Progenitor cell of endocrine pancreas (in vitro differentiated cells): ENCODE results near the gene WDR59. TPM values are rescaled to one million over a fixed set of nuclear protein-coding genes. Genes with fewer than 3 reads are reported as not detected.
"Not testable (repeated sequence)": the region's sequence is repeated elsewhere in the genome, so short reads cannot be mapped to it uniquely, and the experiment has no call there.

Source experiments
- DNase-seq: peaks from one replicate; pipeline ENCODE4 v3.0.0; 2021; ENCODE audit warnings: low spot score; ENCODE audit not compliant: unreplicated experiment
- H3K27ac Mint-ChIP-seq: 2 replicates; pipeline ENCODE4 v1.8.0; 2021; ENCODE audit warnings: mild to moderate bottlenecking, moderate library complexity, mixed read lengths
- H3K27me3 Mint-ChIP-seq: 2 replicates; pipeline ENCODE4 v1.8.0; 2021; ENCODE audit warnings: mixed read lengths
- H3K36me3 Mint-ChIP-seq: 2 replicates; pipeline ENCODE4 v1.8.0; 2022; ENCODE audit warnings: mixed read lengths; ENCODE audit not compliant: insufficient read depth
- H3K4me1 Mint-ChIP-seq: 2 replicates; pipeline ENCODE4 v1.8.0; 2021; ENCODE audit warnings: low read depth, mixed read lengths
- H3K4me3 Mint-ChIP-seq: 2 replicates; pipeline ENCODE4 v1.8.0; 2021; ENCODE audit warnings: low read depth, mild to moderate bottlenecking, moderate library complexity, mixed read lengths
- H3K9me3 Mint-ChIP-seq: 2 replicates; pipeline ENCODE4 v1.8.0; 2021; ENCODE audit warnings: low read depth, mixed read lengths
- CTCF ChIP-seq: fragments of 200-600 bp; sonication (generic); IDR thresholded peaks from one replicate; pipeline ENCODE4 v1.5.0; 2021; ENCODE audit warnings: antibody characterized with exemption, mild to moderate bottlenecking; ENCODE audit not compliant: unreplicated experiment
- total RNA-seq: library from RNA; stranded (reverse); gene quantifications from 2 replicates; pipeline ENCODE4 v1.2.1, GENCODE V29; 2021

The WDR59 gene
- total RNA-seq, 1 donor from 2014 or later = 154 TPM

- Mint-ChIP-seq H3K27ac (no peak overlapping the region), H3K27me3 (no peaks in the 10 kb centered on the region), H3K4me1 (peaks cover 20% of the 10 kb centered on the region), H3K4me3 (no peak overlapping the region), H3K9me3 (no peaks in the 10 kb centered on the region), H3K36me3 (peaks cover 2% of the 10 kb centered on the region)
- TF ChIP-seq CTCF = no peak
- no peak for DNase-seq
Observed at GRCh38 chr16:75014318-75014717, 29.4 kb upstream of the WDR59 start.

GRCh38 chr16:75013123-75013522, 28.2 kb upstream of the WDR59 start:
- DNase-seq, H3K27ac Mint-ChIP-seq, H3K9me3 Mint-ChIP-seq, H3K36me3 Mint-ChIP-seq, H3K27me3 Mint-ChIP-seq, H3K4me3 Mint-ChIP-seq: not testable (repeated sequence)
- H3K4me1 Mint-ChIP-seq = peaks cover 16% of the 10 kb centered on the region

- H3K9me3 Mint-ChIP-seq = no peaks in the 10 kb centered on the region
- no peak for DNase-seq
- no peaks in the 10 kb centered on the region for H3K27me3 Mint-ChIP-seq
- H3K36me3 Mint-ChIP-seq = peaks cover 1% of the 10 kb centered on the region
- H3K4me3 Mint-ChIP-seq = no peak overlapping the region
- no peak for TF ChIP-seq CTCF
- peaks cover 15% of the 10 kb centered on the region for H3K4me1 Mint-ChIP-seq
- peak overlapping the region; percentile 57 for H3K27ac Mint-ChIP-seq
Observed at GRCh38 chr16:75012380-75013081, 27.6 kb upstream of the WDR59 start.

DNA sequence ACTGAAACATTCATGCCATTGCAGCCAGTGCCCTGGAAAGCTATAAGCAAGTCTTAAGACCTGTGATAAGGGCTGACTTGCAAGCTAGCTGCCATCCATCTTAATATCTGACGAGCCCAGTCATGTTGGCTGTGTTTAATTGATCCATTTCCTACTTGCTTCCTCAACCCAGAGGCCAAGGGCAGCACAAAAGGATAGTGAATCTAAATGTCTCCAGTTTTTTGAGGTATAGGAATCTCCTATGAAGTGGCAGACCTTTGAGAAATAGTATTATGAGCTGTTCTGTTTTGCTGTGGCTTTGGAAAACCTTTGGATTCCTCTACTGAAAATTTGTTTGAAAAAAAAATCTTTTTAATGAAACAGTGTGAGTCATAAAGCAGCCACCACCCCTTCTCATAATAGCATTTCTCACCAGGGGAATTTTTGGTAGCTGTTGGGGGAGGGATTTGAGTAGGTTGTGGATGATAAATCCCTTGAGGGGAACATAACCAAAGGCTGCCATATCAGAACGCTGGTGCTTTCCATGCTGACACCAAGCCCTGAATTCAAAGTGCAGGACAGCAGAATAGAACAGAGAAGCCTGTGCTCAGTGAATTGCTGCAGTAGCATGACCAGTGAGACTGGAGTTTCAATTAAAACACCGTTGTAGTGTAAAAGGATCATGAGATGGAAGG, 26.8 kb upstream of the WDR59 start:
- DNase-seq = no peak
- H3K27ac Mint-ChIP-seq = peak overlapping the region; percentile 57
- no peak overlapping the region for H3K4me3 Mint-ChIP-seq
- H3K9me3 Mint-ChIP-seq = no peaks in the 10 kb centered on the region
- TF ChIP-seq CTCF = no peak
- peaks cover 1% of the 10 kb centered on the region for H3K36me3 Mint-ChIP-seq
- H3K4me1 Mint-ChIP-seq = peaks cover 13% of the 10 kb centered on the region
- no peaks in the 10 kb centered on the region for H3K27me3 Mint-ChIP-seq

GRCh38 chr16:75010427-75010826, 25.5 kb upstream of the WDR59 start:
- TF ChIP-seq CTCF = no peak
- H3K4me1 Mint-ChIP-seq = peaks cover 13% of the 10 kb centered on the region
- H3K27me3 Mint-ChIP-seq = no peaks in the 10 kb centered on the region
- H3K9me3 Mint-ChIP-seq = no peaks in the 10 kb centered on the region
- no peak overlapping the region for H3K27ac Mint-ChIP-seq
- H3K36me3 Mint-ChIP-seq = no peaks in the 10 kb centered on the region
- H3K4me3 Mint-ChIP-seq = no peak overlapping the region
- DNase-seq = no peak

GRCh38 chr16:75007443-75007842, 22.5 kb upstream of the WDR59 start:
- no peak overlapping the region for H3K4me3 Mint-ChIP-seq
- H3K36me3 Mint-ChIP-seq = peaks cover 7% of the 10 kb centered on the region
- no peak for DNase-seq
- H3K9me3 Mint-ChIP-seq = no peaks in the 10 kb centered on the region
- no peak overlapping the region for H3K27ac Mint-ChIP-seq
- H3K4me1 Mint-ChIP-seq = peaks cover 16% of the 10 kb centered on the region
- no peaks in the 10 kb centered on the region for H3K27me3 Mint-ChIP-seq
- no peak for TF ChIP-seq CTCF
